Muscle layer of duodenum (tissue), 2 donors: ENCODE measurements around the gene RIPK4.

Source experiments
- H3K27ac ChIP-seq: one replicate; pipeline ENCODE4 v1.7.0; 2013; ENCODE audit warnings: mild to moderate bottlenecking, low read length
- H3K27me3 ChIP-seq: one replicate; pipeline ENCODE4 v1.7.0; 2013; ENCODE audit warnings: low read depth, mild to moderate bottlenecking, control low read depth, low read length
- H3K36me3 ChIP-seq, 2 donors: one replicate each; pipeline ENCODE4 v1.7.0; 2013; ENCODE audit warnings: low read length in 2 of 2, control low read depth in 1 of 2, mild to moderate bottlenecking in 1 of 2; ENCODE audit not compliant: insufficient read depth in 2 of 2, control insufficient read depth in 1 of 2
- H3K4me1 ChIP-seq, 2 donors: one replicate each; pipeline ENCODE4 v1.7.0; 2013; ENCODE audit warnings: low read length in 2 of 2, mild to moderate bottlenecking in 2 of 2, control low read depth in 1 of 2, moderate library complexity in 1 of 2; ENCODE audit not compliant: insufficient read depth in 2 of 2, control insufficient read depth in 1 of 2
- H3K4me3 ChIP-seq, 2 donors: one replicate each; pipeline ENCODE4 v1.7.0; 2013; ENCODE audit warnings: low read length in 2 of 2, low read depth in 1 of 2, mild to moderate bottlenecking in 1 of 2
- H3K9me3 ChIP-seq, 2 donors: one replicate each; pipeline ENCODE4 v1.7.0; 2013; ENCODE audit warnings: low read length in 2 of 2, control low read depth in 1 of 2, mild to moderate bottlenecking in 1 of 2; ENCODE audit not compliant: control insufficient read depth in 1 of 2
- donor health status: healthy.

RIPK4 gene

GRCh38 chr21:41750051-41750450, 16.8 kb downstream of the RIPK4 start:
- Histone ChIP-seq H3K4me3 (no peak overlapping the region), H3K9me3 (no peaks in the 10 kb centered on the region), H3K36me3 (no peaks in the 10 kb centered on the region), H3K27ac (no peak overlapping the region), H3K27me3 (no peaks in the 10 kb centered on the region), H3K4me1 (no peaks in the 10 kb centered on the region)

GRCh38 chr21:41749286-41749685, 17.6 kb downstream of the RIPK4 start:
- Histone ChIP-seq H3K27ac (no peak overlapping the region), H3K9me3 (no peaks in the 10 kb centered on the region), H3K4me3 (no peak overlapping the region), H3K4me1 (no peaks in the 10 kb centered on the region), H3K36me3 (no peaks in the 10 kb centered on the region), H3K27me3 (no peaks in the 10 kb centered on the region)

- no peaks in the 10 kb centered on the region for H3K27me3 ChIP-seq
- no peaks in the 10 kb centered on the region for H3K9me3 ChIP-seq
- H3K4me3 ChIP-seq: no peak overlapping the region
- no peaks in the 10 kb centered on the region for H3K4me1 ChIP-seq
- no peaks in the 10 kb centered on the region for H3K36me3 ChIP-seq
- H3K27ac ChIP-seq: no peak overlapping the region
Measured at GRCh38 chr21:41747943-41748738, 18.7 kb downstream of the RIPK4 start.

- H3K4me3 ChIP-seq: no peak overlapping the region
- H3K36me3 ChIP-seq: no peaks in the 10 kb centered on the region
- H3K4me1 ChIP-seq: no peaks in the 10 kb centered on the region
- H3K27me3 ChIP-seq: no peaks in the 10 kb centered on the region
- no peaks in the 10 kb centered on the region for H3K9me3 ChIP-seq
- H3K27ac ChIP-seq: no peak overlapping the region
Measured at GRCh38 chr21:41746744-41747006, 20.2 kb downstream of the RIPK4 start.

- Histone ChIP-seq H3K4me3 (no peak overlapping the region), H3K4me1 (no peaks in the 10 kb centered on the region), H3K36me3 (no peaks in the 10 kb centered on the region), H3K27ac (no peak overlapping the region), H3K9me3 (no peaks in the 10 kb centered on the region), H3K27me3 (no peaks in the 10 kb centered on the region)
Measured at GRCh38 chr21:41745971-41746743, 20.7 kb downstream of the RIPK4 start.

GRCh38 chr21:41745026-41745820, 21.6 kb downstream of the RIPK4 start:
- Histone ChIP-seq H3K27ac (no peak overlapping the region), H3K4me3 (no peak overlapping the region), H3K9me3 (no peaks in the 10 kb centered on the region), H3K4me1 (no peaks in the 10 kb centered on the region), H3K36me3 (no peaks in the 10 kb centered on the region), H3K27me3 (no peaks in the 10 kb centered on the region)

GRCh38 chr21:41744028-41744930, 22.6 kb downstream of the RIPK4 start:
- Histone ChIP-seq H3K27me3 (no peaks in the 10 kb centered on the region), H3K9me3 (no peaks in the 10 kb centered on the region), H3K4me1 (no peaks in the 10 kb centered on the region), H3K27ac (no peak overlapping the region), H3K4me3 (no peak overlapping the region), H3K36me3 (no peaks in the 10 kb centered on the region)

- Histone ChIP-seq H3K36me3 (no peaks in the 10 kb centered on the region), H3K9me3 (no peaks in the 10 kb centered on the region), H3K27ac (no peak overlapping the region), H3K4me3 (no peak overlapping the region), H3K27me3 (no peaks in the 10 kb centered on the region), H3K4me1 (no peaks in the 10 kb centered on the region)
Measured at GRCh38 chr21:41743321-41744027, 23.4 kb downstream of the RIPK4 start.

- H3K4me3 ChIP-seq: no peak overlapping the region
- no peaks in the 10 kb centered on the region for H3K27me3 ChIP-seq
- H3K36me3 ChIP-seq: no peaks in the 10 kb centered on the region
- H3K9me3 ChIP-seq: peaks cover 0 to 8% of the 10 kb centered on the region in 2 donors
- H3K27ac ChIP-seq: no peak overlapping the region
- H3K4me1 ChIP-seq: no peaks in the 10 kb centered on the region
Measured at GRCh38 chr21:41742073-41742875, 24.6 kb downstream of the RIPK4 start.
